Astrocyte (in vitro differentiated cells and primary cell): ENCODE data around the gene INHBC.

Source experiments
- CTCF ChIP-seq: IDR thresholded peaks from 2 replicates; pipeline ENCODE4 v1.5.1; 2011; ENCODE audit warnings: low read depth, mild to moderate bottlenecking, inconsistent platforms, low read length, moderate library complexity; ENCODE audit not compliant: insufficient read depth
- EZH2 ChIP-seq: IDR thresholded peaks from 2 replicates; pipeline ENCODE4 v1.6.1; 2012; ENCODE audit warnings: mild to moderate bottlenecking, low read length, inconsistent platforms; ENCODE audit not compliant: insufficient read depth

- TF ChIP-seq CTCF = no peak
- TF ChIP-seq EZH2 = no peak
Measured at GRCh38 chr12:57467212-57467874, 32.8 kb downstream of the INHBC start.
